Memory B cell (primary cell): ENCODE results near the gene GATA3.

Experiments used
- ATAC-seq: fragments of 150-1000 bp; cut with Tn5 transposase; 2 replicates; pipeline ENCODE4 v1.10.0; 2021; ENCODE audit warnings: low read depth, mild to moderate bottlenecking, moderate library complexity
- DNase-seq, 2 donors: peaks; one replicate each; pipeline ENCODE4 v3.0.0; 2022; ENCODE audit warnings: low spot score in 2 of 2
- H3K27ac Mint-ChIP-seq: one replicate; pipeline ENCODE4 v1.8.0; 2022; ENCODE audit warnings: mild to moderate bottlenecking, moderate library complexity, mixed read lengths
- H3K27me3 Mint-ChIP-seq: one replicate; pipeline ENCODE4 v1.8.0; 2022; ENCODE audit warnings: mixed read lengths
- H3K36me3 Mint-ChIP-seq: one replicate; pipeline ENCODE4 v1.8.0; 2022; ENCODE audit warnings: mild to moderate bottlenecking, mixed read lengths
- H3K4me1 Mint-ChIP-seq: one replicate; pipeline ENCODE4 v1.8.0; 2022; ENCODE audit warnings: mixed read lengths
- H3K4me3 Mint-ChIP-seq: one replicate; pipeline ENCODE4 v1.8.0; 2022; ENCODE audit warnings: mild to moderate bottlenecking, moderate library complexity, mixed read lengths
- H3K9me3 Mint-ChIP-seq: one replicate; pipeline ENCODE4 v1.8.0; 2022; ENCODE audit warnings: mixed read lengths

GATA3 gene

DNA sequence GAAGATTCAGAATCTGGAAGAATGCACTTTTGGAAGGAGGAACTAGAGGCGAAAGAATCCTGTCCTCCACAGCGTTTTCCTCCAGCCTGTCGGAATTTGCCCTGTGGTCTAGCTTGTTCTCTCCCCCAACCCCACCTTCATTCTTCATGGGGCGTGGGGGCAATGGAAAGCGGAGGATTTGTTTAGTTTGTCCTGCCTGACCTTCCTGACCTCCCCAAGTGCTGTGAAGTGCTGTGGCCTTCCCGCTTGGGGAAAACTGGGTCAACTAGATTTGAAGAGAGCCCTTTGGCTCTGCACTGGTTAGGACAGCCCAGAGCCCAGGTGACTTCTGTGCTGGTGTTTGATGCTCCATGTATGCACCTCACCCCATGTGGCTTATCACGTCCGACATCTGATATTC is 49.1 kb downstream of the GATA3 start:
- Mint-ChIP-seq H3K27ac (no peak overlapping the region), H3K27me3 (peaks cover 7% of the 10 kb centered on the region), H3K36me3 (no peaks in the 10 kb centered on the region), H3K4me3 (no peak overlapping the region), H3K9me3 (no peaks in the 10 kb centered on the region), H3K4me1 (no peaks in the 10 kb centered on the region)
- DNase-seq, result no peak
- ATAC-seq, result no peak

DNA sequence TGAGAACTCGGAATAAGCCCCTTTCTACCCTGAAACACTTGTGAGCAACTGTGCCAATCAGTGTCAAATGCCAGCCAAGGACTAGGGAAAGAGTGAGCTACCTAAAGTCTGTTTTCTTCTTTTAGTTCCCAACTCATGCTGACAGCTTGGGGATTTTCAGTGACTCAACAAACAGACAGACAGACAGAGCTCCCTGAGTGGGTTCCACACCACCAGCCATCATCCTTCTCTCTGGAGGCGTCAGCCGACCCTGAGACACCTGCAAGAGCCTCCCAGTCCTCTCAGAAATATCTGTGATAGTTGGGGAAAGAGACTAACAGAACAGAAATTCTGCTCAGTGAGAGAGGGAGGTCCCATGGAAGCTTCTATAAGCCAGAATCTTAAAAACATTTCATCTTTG is 49.5 kb downstream of the GATA3 start:
- no peaks in the 10 kb centered on the region for H3K36me3 Mint-ChIP-seq
- no peak overlapping the region for H3K27ac Mint-ChIP-seq
- DNase-seq, result no peak
- H3K9me3 Mint-ChIP-seq, result no peaks in the 10 kb centered on the region
- no peaks in the 10 kb centered on the region for H3K4me1 Mint-ChIP-seq
- ATAC-seq, result no peak
- H3K4me3 Mint-ChIP-seq, result no peak overlapping the region
- H3K27me3 Mint-ChIP-seq, result peaks cover 7% of the 10 kb centered on the region

DNA sequence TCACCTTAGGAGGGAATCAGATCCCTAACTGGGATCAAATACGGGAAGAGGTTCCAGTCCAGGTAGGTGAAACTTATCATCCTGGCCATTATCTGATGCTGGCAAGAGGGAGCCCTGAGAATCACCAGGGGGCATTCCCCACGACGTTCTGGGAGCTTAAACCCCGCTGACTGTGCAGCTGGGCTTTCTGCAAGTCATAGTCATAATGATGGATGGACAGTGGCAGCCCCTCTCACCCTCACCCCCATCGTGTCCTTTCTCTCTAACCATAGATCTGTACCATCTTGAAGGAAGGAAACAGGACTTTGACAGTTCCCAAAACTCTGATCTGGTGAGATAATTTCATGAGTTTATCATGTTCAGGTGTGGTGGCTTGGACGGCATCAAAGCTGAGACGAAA is 50.2 kb downstream of the GATA3 start:
- no peak overlapping the region for H3K27ac Mint-ChIP-seq
- no peaks in the 10 kb centered on the region for H3K4me1 Mint-ChIP-seq
- H3K9me3 Mint-ChIP-seq, result no peaks in the 10 kb centered on the region
- DNase-seq (no peak), ATAC-seq (no peak)
- H3K36me3 Mint-ChIP-seq, result no peaks in the 10 kb centered on the region
- H3K27me3 Mint-ChIP-seq, result peaks cover 9% of the 10 kb centered on the region
- H3K4me3 Mint-ChIP-seq, result no peak overlapping the region

DNA sequence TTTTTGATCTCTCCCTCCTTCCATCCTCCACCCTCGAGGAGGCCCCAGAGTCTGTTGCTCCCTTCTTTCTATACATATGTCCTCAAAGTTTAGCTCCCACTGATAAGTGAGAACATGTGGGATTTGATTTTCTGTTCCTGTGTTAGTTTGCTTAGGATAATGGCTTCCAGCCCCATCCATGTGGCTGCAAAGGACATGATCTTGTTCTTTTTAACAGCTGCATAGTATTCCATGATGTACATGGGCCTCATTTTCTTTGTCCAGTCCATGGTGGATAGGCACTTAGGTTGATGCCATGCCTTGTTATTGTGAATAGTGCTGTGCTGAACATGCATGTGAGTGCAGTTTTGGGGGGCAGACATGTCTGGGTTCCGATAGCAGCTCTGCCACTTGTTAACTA is 51.4 kb downstream of the GATA3 start:
- ATAC-seq, result no peak
- Mint-ChIP-seq H3K27me3 (peaks cover 9% of the 10 kb centered on the region), H3K4me3 (no peak overlapping the region)

DNA sequence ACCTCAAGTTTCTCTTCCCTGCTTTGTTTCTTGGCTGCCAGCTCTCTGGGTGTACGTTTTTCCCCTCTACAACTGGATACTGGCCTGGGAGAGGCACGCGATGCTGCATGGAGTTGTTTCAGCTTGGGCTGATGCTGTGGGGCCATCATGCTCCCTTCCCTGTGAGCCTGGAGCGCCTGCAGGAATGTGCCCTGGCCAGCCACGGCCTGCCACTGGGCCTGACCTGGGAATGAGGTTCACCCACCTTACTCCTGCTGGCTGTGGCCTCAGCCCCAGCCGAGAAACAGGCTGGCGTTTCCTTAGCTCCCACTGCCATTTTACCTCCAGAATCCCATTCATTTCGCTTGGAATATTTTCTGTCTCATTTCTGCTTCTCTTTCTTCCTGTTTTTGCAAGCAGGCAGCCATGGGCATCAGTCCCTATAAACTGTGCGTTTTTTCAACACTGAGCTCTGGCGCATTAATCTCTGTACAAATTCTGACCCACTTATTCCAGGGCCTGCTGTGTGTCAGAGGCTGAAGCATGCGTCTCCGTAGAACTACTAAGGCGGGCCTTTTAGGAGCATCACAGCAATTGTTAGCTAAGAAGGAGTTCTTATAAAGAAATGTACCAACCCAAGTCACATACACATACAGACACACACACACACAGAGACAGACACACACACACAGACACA is 57.9 kb downstream of the GATA3 start:
- no peaks in the 10 kb centered on the region for H3K36me3 Mint-ChIP-seq
- DNase-seq (no peak), ATAC-seq (no peak)
- H3K9me3 Mint-ChIP-seq, result no peaks in the 10 kb centered on the region
- H3K27me3 Mint-ChIP-seq, result peaks cover 4% of the 10 kb centered on the region
- H3K27ac Mint-ChIP-seq, result no peak overlapping the region
- no peaks in the 10 kb centered on the region for H3K4me1 Mint-ChIP-seq
- no peak overlapping the region for H3K4me3 Mint-ChIP-seq

More for the DNA sequence above, 51.4 kb downstream of the GATA3 start:
- H3K36me3 Mint-ChIP-seq, result no peaks in the 10 kb centered on the region
- H3K4me1 Mint-ChIP-seq, result no peaks in the 10 kb centered on the region
- no peak for DNase-seq
- no peaks in the 10 kb centered on the region for H3K9me3 Mint-ChIP-seq
- H3K27ac Mint-ChIP-seq, result no peak overlapping the region

DNA sequence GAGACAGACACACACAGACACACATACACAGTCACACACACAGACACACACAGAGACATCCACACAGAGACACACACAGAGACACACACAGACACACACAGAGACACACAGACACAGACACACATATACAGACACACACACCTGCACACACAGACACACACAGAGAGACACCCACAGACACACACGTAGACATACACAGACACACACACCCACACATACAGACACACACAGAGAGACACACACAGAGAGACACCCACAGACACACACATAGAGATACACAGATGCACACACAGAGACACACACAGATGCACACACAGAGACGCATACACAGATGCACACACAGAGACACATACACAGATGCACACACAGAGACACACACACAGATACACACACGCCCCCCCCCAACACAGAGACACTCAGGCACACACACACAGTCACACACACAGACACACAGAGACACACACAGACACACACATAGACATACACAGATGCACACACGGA is 58.5 kb downstream of the GATA3 start:
- Mint-ChIP-seq H3K27ac (no peak overlapping the region), H3K9me3 (no peaks in the 10 kb centered on the region), H3K4me1 (no peaks in the 10 kb centered on the region), H3K36me3 (no peaks in the 10 kb centered on the region), H3K27me3 (peaks cover 4% of the 10 kb centered on the region), H3K4me3 (no peak overlapping the region)
- no peak for ATAC-seq
- DNase-seq, result no peak

DNA sequence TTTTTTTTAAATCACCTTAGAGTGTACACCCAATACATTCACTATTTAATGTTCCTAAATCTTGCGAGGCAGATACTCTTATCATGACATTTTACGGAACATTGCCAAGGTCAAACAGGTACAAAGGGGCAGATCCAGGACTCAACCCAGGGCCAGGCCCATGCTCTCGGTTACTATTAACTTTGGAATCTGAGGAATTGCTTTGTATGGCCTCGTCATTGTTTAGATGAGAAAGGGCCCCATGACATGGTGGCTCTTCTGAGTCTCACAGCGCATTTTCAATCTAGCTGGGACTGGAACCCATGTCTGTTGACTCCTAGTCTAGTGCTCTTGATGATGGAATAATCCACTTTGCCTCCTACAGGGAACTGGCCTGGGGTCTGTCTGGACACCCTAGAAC is 59.1 kb downstream of the GATA3 start:
- no peak overlapping the region for H3K27ac Mint-ChIP-seq
- no peaks in the 10 kb centered on the region for H3K36me3 Mint-ChIP-seq
- no peaks in the 10 kb centered on the region for H3K9me3 Mint-ChIP-seq
- peaks cover 4% of the 10 kb centered on the region for H3K27me3 Mint-ChIP-seq
- DNase-seq (no peak), ATAC-seq (no peak)
- H3K4me3 Mint-ChIP-seq, result no peak overlapping the region
- no peaks in the 10 kb centered on the region for H3K4me1 Mint-ChIP-seq

DNA sequence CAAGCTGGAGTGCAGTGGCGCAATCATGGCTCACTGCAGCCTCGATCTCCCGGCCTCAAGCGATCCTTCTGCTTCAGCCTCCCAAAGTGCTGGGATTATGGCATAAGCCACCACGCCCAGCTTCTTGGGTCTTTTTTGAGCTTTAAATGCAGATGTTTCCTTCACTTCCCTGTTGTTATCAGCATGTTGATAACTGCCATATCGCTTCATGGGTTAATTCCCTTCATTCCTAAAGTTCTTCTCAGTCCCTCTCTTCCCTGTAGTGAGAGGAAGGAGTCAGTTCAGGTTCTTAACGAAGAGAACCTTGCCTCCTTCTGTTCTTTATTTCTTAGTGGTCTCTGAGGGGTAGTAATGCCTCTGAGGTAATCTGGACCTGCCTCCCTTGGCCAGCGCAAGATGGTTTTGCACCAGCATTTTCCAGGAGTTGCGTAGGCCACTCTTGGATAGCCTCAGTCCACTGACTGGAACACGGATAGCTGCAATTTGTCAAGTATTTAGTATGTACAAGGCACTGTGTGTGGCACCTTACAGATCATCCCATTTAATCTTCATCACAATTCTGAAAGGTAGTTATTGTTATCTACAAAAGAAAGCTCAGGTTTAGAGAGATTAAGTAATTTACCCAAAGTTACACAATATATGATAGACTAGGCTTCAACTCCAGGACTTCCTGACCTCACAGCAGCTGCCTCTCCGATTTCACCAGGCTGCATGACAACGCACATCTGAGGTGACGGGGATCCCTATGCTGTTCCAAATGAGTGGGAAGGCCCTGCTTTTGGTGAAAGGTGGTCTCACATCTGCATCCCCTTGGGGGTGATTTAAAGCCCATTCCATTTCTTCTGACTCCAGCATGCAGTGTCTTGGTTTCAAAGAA is 60.5 kb downstream of the GATA3 start:
- ATAC-seq (no peak), DNase-seq (no peak)
- Mint-ChIP-seq H3K36me3 (no peaks in the 10 kb centered on the region), H3K9me3 (no peaks in the 10 kb centered on the region), H3K27ac (no peak overlapping the region), H3K27me3 (peaks cover 2% of the 10 kb centered on the region), H3K4me3 (no peak overlapping the region), H3K4me1 (no peaks in the 10 kb centered on the region)

DNA sequence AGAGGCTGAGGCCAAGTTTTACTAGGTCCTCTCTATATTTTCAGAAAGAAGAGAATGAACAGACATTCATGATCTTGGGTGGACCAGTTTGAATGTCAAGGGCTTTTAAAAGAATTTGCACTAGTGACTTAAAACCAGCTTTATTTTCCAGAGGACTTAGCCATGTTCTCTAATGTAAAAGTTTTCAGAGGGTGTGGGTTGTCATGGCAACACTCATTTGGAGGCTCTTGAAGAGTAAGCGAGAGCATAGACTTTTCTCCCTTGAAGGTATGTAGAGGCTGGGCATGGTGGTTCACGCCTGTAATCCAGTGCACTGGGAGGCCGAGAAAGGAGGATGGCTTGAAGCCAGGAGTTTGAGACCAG is 61.1 kb downstream of the GATA3 start:
- no peak for ATAC-seq
- Mint-ChIP-seq H3K4me3 (no peak overlapping the region), H3K27me3 (peaks cover 2% of the 10 kb centered on the region), H3K36me3 (no peaks in the 10 kb centered on the region), H3K27ac (no peak overlapping the region), H3K9me3 (no peaks in the 10 kb centered on the region), H3K4me1 (no peaks in the 10 kb centered on the region)
- DNase-seq, result no peak

DNA sequence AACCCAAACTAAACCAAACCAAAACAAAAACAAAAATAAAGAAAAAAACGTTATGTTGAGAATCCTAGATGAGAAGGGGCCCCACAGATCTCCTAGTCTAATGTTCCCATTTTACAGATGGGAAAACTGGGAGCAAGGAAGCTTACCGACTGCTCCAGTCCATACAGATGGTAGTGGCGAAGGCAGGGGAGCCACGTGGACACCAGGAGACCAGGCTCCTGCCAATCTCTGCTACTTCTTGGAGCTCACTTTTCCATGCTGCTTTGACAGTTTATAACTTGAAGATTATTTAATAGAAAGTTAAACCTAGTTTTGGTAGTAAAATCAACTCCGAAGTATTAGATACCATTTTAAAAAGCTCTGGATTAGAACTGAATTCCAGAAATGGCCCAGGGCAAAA is 62.0 kb downstream of the GATA3 start:
- DNase-seq (no peak), ATAC-seq (no peak)
- Mint-ChIP-seq H3K4me3 (no peak overlapping the region), H3K36me3 (no peaks in the 10 kb centered on the region), H3K9me3 (no peaks in the 10 kb centered on the region), H3K4me1 (no peaks in the 10 kb centered on the region), H3K27me3 (peaks cover 2% of the 10 kb centered on the region), H3K27ac (no peak overlapping the region)

DNA sequence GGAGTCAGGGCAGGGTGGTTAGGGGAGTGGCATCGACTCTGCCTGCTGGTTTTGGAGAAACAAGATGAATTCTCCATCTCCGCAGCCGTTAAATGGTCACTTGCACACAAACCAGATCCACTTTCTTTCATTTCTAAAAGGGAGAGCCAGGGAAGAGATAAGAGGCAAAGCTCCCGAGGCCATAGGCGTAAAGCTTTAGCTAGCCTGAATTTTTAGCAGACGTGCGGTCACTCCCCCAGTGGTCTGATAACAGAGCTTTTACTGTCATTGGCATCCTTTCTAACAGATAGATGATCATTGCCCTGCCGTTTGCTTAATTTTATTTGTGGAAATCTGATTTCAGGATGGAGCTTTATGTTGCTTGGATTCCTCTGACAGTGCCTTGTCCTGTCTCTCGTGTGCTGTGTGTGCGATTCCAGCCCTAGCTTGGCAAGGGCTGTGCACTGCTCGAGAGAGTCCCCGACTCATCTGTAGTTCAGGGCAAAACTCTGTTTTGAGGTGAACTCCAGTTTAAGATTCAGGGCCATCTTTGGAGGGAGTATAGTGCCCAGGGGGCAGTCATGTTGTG is 62.5 kb downstream of the GATA3 start:
- Mint-ChIP-seq H3K4me3 (no peak overlapping the region), H3K9me3 (no peaks in the 10 kb centered on the region), H3K27ac (no peak overlapping the region), H3K36me3 (no peaks in the 10 kb centered on the region), H3K27me3 (peaks cover 2% of the 10 kb centered on the region), H3K4me1 (no peaks in the 10 kb centered on the region)
- no peak for ATAC-seq
- DNase-seq, result no peak

DNA sequence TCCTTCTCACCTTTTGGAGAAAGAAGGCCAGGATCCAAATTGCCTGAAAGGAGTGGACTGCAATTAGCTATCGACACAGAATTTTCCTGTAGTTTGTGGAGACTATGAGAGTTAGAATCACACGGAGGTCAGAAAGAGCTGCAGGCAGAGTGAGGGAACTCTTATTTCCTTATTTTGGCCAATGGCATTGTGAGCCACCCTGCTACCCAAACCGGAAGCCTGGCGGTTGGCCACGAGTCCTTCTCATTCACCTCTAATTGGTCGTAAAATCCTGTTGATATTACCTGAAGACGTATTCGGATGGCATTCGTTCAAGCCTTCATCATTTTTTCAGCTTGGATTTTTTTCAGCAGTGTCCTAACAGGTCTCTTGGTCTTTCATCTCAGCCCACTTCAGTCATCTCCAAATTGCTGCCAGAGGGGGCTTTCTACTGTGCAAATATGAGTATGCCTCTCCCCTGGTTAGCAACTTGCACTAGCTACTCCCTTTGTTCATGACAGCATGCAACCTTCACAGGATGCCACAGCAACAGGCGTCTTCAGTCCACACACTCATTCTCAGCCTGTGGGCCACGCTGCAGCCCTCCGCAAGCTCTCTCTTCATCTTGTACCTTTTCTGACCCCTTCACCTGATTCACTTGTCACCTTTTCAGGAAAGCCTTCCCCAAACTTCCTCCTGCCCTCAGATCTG is 66.9 kb downstream of the GATA3 start:
- ATAC-seq (no peak), DNase-seq (no peak)
- Mint-ChIP-seq H3K4me3 (no peak overlapping the region), H3K27ac (no peak overlapping the region), H3K36me3 (no peaks in the 10 kb centered on the region), H3K4me1 (no peaks in the 10 kb centered on the region), H3K9me3 (peaks cover 3% of the 10 kb centered on the region), H3K27me3 (no peaks in the 10 kb centered on the region)

DNA sequence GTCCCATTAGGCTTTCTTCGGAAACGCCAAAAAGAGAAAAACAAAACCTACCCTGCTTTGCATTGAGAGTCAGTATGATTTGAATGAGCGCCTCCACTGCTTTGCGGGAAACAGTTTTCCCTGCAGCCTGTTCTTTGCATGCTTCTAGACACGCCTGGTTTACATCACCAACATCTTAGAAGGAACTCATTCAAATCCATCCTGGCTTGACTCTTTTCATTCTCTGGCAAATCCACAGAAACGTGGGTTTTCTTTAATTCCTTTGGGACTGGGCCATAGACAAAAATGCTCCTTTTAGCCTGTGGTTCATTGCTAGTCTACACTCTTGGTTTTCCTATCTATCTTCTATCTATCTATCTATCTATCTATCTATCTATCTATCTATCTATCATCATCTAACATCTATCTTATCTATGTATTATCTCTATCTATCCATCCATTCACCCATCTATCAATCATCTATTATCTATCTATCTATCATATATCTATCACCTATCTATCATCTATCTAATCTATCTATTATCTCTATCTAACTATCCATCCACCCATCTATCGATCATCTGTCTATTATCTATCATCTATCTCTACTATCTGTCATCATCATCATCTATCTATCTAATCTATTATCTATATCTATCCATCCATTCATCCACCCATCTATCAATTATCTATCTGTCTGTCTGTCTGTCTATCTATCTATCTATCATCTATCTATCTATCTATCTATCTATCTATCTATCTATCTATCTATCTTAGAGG is 68.3 kb downstream of the GATA3 start:
- Mint-ChIP-seq H3K4me3 (no peak overlapping the region), H3K27ac (no peak overlapping the region), H3K4me1 (no peaks in the 10 kb centered on the region), H3K27me3 (no peaks in the 10 kb centered on the region), H3K9me3 (peaks cover 3% of the 10 kb centered on the region), H3K36me3 (no peaks in the 10 kb centered on the region)
- DNase-seq (no peak), ATAC-seq (no peak)
